GM20000 (cell line): ENCODE results near the gene SEC23IP.
A peak's percentile ranks its signal among the peaks of the same experiment; 100 is the strongest.

ENCODE experiments used
- DNase-seq: peaks from one replicate; pipeline ENCODE4 v3.0.0; 2012; ENCODE audit warnings: low spot score
- CTCF ChIP-seq: IDR thresholded peaks from 2 replicates; pipeline ENCODE4 v1.5.1; 2012; ENCODE audit warnings: mild to moderate bottlenecking, control low read depth; ENCODE audit errors: extremely low read depth, missing control alignments

Gene SEC23IP

DNA sequence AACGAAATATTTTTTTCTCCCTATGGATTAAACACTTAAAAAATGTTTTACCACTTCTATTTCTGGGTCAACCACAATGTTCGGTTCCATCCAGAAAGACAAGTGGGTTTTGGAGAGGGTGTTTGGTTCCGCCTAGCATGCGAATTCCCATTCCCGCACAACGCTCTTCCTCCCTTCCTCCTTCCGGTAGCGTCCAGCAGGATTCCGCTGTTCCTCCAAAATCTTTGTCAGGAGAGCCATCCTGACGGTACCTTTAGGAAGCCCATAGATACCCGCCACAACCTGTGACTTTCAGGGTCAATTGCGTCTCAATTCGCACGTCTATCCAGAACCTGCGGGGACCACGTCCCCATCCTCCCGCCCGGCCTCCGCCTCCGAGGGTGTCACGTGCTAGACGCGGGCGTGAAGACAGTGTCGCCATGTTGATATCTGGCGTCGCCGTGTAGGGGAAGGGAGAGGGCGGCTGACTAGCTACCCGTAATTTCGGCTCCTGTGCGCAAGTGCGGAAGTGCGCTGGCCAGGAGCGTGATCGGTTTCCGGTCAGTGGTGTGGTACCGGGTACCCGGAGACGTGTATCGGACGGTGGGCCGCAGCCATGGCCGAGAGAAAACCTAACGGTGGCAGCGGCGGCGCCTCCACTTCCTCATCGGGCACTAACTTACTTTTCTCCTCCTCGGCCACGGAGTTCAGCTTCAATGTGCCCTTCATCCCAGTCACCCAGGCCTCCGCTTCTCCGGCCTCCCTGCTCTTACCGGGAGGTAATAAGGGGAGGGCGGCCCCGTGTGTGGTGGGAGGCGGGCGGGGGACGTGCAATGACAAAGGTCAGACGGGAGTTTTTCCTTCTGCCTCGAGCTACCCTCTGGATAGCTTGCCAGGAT, at the start of gene SEC23IP:
Gene SEC23IP, plus strand, starts transcription at position 543 of the 878 bp plus-strand sequence. Its CDS starts 53 bp downstream, at position 596.
- DNase-seq, result peak; percentile 88
- no peak for TF ChIP-seq CTCF

GRCh38 chr10:119845656-119846055, 46.9 kb upstream of the SEC23IP start:
- no peak for TF ChIP-seq CTCF
- DNase-seq, result no peak

DNA sequence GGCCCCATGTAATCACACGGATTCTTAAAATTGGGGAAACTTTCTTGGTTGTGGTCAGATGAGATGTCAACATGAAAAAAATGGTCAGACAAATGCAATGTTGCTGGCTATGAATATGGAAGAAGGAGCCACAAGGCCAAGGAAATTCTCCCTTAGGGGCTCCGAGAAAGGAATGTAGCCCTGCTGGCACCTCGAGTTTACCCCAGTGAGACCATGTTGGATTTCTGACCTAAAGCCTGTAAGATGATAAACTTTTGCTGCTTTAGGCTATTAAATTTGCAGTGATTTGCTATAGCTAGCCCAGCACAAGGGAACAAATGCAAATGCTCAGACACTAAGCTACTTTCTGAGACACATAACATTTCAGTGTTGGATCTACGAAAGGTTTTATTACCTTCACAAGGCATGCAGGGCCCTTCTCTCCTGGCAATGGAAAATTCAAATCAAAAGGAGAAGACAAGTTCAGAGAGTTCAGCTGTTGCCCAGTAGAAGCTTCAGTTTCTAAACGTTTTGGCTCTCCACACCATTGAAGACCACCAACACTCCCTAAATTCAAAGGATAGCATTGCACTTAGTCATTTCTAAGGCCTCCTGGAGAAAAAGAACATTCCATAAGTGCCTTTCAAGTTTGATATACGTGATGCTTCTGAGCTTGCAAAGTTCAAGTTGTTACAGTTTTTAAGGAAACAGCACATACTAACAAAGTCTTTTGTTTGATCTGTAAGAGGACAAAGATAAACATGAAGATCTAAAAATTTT, 43.3 kb upstream of the SEC23IP start:
- TF ChIP-seq CTCF, result no peak
- no peak for DNase-seq

DNA sequence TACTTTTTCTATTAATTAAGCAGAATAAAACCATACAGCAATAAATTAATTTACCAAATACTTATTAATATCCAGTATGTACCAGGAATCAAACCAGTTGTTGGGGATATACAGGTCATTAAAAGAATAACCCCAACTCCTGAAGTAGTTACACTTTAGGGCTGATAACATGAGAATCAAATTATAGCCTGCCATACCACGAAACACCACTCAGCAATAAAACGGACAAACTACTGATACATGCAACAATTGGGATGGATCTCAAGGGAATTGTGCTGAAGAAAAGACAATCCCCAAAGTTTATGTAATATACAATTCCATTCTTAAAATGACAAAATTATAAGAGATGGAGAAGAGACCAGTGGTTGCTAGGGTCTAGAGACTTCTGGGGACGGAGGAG, 42.6 kb upstream of the SEC23IP start:
- TF ChIP-seq CTCF, result no peak
- DNase-seq, result no peak

DNA sequence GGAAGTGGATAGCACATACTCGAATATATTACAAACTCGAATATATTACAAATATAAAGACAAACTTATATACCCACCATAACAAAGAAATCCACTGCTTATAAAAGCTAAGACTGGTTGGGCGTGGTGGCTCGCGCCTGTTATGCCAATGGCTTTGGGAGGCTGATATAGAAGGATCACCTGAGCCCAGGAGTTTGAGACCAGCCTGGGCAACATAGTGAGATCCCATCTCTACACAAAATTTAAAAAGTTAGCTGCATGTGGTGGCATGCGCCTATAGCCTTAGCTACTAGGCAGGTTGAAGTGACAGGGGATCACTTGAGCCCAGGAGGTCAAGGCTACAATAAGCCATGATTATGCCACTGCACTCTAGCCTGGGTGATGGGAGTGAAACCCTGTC, 40.3 kb upstream of the SEC23IP start:
- DNase-seq, result no peak

GRCh38 chr10:119852822-119853221, 39.7 kb upstream of the SEC23IP start:
- no peak for DNase-seq
- no peak for TF ChIP-seq CTCF

More for the DNA sequence above, 40.3 kb upstream of the SEC23IP start:
- no peak for TF ChIP-seq CTCF

DNA sequence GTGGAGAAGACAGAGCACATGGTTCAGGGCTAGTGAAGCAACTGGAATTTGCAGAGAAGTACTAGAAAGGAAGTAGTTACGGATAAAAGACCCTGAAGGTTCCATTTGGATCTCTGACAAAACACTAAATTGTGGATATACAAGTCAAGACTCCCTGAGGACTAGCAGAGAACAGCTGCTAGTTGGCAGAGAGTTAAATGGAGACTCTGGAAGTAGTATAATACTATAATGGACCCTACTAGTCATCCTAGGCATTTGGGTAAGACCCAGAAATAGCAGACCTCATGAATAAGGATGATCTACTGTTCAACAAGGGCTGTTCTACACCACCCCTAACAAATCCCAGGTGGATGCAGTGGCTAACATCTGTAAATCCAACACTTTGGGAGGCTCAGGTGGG, 39.0 kb upstream of the SEC23IP start:
- no peak for DNase-seq
- TF ChIP-seq CTCF, result no peak
